Muscle layer of duodenum (tissue), 2 donors: ENCODE measurements around the gene VPS37C.
"Not testable (repeated sequence)": the region's sequence is repeated elsewhere in the genome, so short reads cannot be mapped to it uniquely, and the experiment has no call there.

Source experiments
- H3K27ac ChIP-seq: one replicate; pipeline ENCODE4 v1.7.0; 2013; ENCODE audit warnings: mild to moderate bottlenecking, low read length
- H3K27me3 ChIP-seq: one replicate; pipeline ENCODE4 v1.7.0; 2013; ENCODE audit warnings: low read depth, mild to moderate bottlenecking, control low read depth, low read length
- H3K36me3 ChIP-seq, 2 donors: one replicate each; pipeline ENCODE4 v1.7.0; 2013; ENCODE audit warnings: low read length in 2 of 2, control low read depth in 1 of 2, mild to moderate bottlenecking in 1 of 2; ENCODE audit not compliant: insufficient read depth in 2 of 2, control insufficient read depth in 1 of 2
- H3K4me1 ChIP-seq, 2 donors: one replicate each; pipeline ENCODE4 v1.7.0; 2013; ENCODE audit warnings: low read length in 2 of 2, mild to moderate bottlenecking in 2 of 2, control low read depth in 1 of 2, moderate library complexity in 1 of 2; ENCODE audit not compliant: insufficient read depth in 2 of 2, control insufficient read depth in 1 of 2
- H3K4me3 ChIP-seq, 2 donors: one replicate each; pipeline ENCODE4 v1.7.0; 2013; ENCODE audit warnings: low read length in 2 of 2, low read depth in 1 of 2, mild to moderate bottlenecking in 1 of 2
- H3K9me3 ChIP-seq, 2 donors: one replicate each; pipeline ENCODE4 v1.7.0; 2013; ENCODE audit warnings: low read length in 2 of 2, control low read depth in 1 of 2, mild to moderate bottlenecking in 1 of 2; ENCODE audit not compliant: control insufficient read depth in 1 of 2
- donor health status: healthy.

The VPS37C gene

DNA sequence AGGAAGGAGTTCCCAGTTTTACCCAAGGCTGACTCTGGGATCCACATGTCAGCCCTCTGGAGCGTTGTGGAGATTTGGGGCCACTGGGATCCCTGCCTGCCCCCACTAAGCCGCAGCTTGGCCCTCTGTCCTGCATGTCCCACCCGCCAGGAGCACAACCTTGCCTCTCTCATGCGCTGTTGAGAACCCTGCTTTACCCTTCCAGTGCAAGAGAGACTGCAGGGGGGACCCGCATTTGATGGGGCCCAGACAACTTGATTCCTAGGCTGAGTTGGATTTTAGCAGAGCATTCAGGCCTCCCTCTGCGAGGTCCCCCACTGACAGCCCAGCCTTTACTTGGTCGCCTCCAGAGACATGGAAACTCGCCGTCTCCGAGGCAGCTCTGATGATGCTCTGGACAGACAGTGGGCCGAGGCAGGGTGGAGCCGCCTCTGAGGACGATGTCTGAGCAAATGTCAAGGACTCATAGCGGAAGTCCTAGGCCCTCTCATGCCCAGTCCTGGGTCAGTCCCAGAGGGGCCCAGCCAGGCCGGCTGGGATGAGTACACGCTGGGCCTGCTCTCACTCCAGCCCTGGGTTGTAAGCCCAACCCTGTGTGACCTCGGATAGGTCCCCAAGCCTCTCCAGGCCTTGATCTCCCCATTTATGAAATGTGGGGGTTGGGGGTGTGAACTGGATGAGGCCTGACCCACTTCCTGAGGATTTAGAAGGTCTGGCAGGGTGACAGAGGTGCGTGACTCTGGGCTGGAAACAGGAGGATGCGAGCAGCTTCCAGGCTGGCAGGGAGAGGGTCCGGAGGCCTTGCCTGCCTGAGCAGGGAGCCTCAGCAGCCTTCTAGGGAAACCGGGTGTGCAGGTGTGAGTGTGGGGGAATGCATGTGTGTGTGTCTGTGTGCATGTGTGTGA is 58.3 kb downstream of the VPS37C start:
- H3K27me3 ChIP-seq, result no peaks in the 10 kb centered on the region
- no peak overlapping the region for H3K27ac ChIP-seq
- no peak overlapping the region for H3K4me3 ChIP-seq
- no peaks in the 10 kb centered on the region for H3K36me3 ChIP-seq
- no peaks in the 10 kb centered on the region for H3K9me3 ChIP-seq
- H3K4me1 ChIP-seq, result no peaks in the 10 kb centered on the region

DNA sequence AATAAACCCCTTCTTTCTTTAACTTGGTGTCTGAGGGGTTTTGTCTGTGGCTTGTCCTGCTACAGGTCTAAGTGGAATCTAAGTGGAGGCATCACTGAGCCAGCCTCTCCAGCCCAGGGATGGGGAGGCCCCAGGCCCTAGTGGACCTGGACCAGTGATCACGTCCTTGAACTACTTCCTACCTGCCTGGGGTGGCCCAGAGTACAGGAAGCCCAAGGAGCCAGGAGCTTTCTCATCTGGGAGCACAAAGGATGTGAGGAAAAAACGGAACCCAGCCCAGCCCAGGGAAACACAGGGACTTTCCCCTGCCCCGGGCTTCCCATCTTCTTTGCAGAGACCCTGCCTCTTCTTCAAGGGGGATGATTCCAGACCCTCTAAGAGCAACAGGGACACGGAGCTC is 62.4 kb downstream of the VPS37C start:
- H3K4me1 ChIP-seq, result no peaks in the 10 kb centered on the region
- no peak overlapping the region for H3K27ac ChIP-seq
- H3K4me3 ChIP-seq, result no peak overlapping the region
- no peaks in the 10 kb centered on the region for H3K27me3 ChIP-seq
- H3K9me3 ChIP-seq, result no peaks in the 10 kb centered on the region
- no peaks in the 10 kb centered on the region for H3K36me3 ChIP-seq

DNA sequence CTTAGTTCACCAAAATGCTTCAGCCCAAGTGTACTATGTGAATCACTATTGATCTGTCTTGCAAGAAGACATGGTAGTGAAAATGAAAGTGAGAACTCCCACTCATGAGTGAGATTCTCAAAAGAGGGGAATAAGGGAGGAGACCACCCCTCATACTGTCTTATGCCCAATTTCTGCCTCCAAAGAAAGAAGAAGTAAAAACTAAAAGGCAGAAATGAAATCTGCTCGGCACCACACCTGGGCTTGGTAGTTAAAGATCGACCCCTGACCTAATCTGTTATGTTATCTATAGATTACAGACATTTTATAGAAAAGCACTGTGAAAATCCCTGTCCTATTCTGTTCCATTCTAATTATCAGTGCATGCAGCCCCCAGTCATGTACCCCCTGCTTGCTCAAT is 63.0 kb downstream of the VPS37C start:
- H3K27me3 ChIP-seq, H3K36me3 ChIP-seq, H3K4me1 ChIP-seq, H3K9me3 ChIP-seq, H3K27ac ChIP-seq, H3K4me3 ChIP-seq: not testable (repeated sequence)

DNA sequence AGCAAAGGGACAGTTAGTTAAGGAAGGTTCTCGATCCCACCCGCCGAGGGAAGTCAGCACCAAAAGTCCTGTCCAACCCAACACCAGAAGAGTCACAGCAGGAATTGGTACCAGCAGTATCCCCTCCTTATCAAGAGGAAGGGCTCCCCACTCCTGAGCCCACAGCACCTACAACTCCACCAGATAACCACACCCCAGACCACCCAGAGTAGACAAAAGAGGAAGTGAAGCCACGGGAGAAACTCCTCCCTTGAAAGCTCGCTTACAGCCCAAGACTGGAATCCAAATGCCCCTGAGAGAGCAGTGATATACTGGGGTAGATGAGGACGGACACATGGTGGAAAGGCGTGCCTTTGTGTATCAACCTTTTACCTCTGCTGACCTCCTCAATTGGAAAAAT is 66.2 kb downstream of the VPS37C start:
- Histone ChIP-seq H3K27me3 (no peaks in the 10 kb centered on the region), H3K4me1 (no peaks in the 10 kb centered on the region), H3K9me3 (no peaks in the 10 kb centered on the region), H3K36me3 (no peaks in the 10 kb centered on the region), H3K27ac (no peak overlapping the region), H3K4me3 (no peak overlapping the region)

DNA sequence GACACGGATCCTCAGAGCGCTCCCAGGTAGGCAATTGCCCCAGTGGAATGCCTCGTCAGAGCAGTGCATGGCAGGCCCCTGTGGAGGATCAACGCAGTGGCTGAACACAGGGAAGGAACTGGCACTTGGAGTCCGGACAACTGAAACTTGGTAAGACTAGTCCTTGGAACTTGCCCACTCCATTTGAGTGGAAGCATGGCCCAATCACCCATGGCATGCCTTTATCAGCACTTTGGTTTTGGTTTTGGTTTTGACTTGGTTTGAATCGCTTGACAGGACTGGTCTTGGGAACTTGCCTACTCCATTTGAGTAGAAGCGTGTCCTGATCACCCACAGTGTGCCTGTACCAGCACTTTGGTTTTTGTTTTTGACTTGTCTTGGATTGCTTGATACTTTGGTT is 67.1 kb downstream of the VPS37C start:
- H3K4me1 ChIP-seq, H3K4me3 ChIP-seq, H3K27ac ChIP-seq, H3K36me3 ChIP-seq, H3K27me3 ChIP-seq, H3K9me3 ChIP-seq: not testable (repeated sequence)

DNA sequence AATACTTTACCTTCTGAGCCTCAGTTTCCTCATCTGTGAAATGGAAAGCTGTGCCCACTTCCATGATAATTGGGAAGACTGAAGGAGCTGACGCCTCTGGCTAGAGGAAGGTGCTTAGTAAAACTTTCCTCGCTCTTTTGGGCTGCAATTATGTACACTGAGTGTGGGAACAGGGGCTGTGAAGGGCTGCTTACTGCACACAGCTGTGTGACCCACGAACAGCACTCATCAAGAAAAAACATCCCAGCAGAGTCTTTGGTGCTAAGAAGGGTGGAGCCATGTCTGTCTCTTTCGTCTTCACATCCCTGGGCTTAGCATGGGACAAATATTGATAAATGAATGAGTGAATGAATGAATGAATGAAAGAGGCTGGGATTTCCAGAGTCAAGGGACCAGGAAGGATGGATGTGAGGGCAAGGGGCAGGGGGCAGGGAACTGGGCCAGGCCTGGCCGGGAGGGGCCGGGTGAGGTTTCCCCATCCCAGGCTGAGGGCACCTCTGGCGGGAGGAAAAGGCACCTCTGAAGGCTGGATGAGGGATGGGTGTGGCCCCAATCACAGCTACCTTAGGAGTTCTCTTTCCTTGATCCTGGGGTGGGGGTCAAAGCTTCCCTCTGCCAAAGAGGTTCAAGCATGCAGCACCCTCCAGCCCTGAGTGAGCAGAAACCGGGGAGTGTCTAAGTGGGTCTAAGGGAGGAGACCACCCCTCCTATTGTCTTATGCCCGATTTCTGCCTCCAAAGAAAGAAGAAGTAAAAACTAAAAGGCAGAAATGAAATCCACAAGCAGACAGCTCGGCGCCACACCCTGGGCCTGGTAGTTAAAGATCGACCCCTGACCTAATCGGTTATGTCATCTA is 68.1 kb downstream of the VPS37C start:
- Histone ChIP-seq H3K9me3 (no peaks in the 10 kb centered on the region), H3K36me3 (no peaks in the 10 kb centered on the region), H3K4me1 (no peaks in the 10 kb centered on the region), H3K4me3 (no peak overlapping the region), H3K27me3 (no peaks in the 10 kb centered on the region), H3K27ac (no peak overlapping the region)

DNA sequence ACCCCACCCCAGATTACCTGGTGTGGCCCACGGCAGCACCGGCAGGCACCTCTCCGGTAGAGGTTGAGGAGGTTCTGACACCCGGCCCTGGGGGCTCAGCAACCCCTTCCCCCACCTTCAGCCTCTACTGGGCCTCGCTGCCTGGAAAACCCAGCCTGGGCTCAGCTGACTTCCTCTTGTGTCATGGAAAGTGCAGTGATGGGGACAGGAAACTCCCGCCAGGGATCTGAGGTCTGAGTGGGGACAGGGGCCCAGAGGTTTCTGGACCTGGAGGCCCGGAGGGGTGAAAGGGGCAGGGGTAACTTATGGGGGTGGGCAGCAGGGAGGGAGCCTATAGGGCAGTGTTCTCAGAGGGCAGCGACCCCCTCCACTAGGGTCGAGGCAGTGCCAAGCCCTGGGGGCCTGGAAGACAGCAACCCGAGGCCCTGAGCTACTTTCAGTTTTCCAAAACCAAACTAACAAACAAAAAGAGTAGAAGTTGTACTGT is 68.9 kb downstream of the VPS37C start:
- no peak overlapping the region for H3K4me3 ChIP-seq
- H3K27ac ChIP-seq, result no peak overlapping the region
- no peaks in the 10 kb centered on the region for H3K36me3 ChIP-seq

DNA sequence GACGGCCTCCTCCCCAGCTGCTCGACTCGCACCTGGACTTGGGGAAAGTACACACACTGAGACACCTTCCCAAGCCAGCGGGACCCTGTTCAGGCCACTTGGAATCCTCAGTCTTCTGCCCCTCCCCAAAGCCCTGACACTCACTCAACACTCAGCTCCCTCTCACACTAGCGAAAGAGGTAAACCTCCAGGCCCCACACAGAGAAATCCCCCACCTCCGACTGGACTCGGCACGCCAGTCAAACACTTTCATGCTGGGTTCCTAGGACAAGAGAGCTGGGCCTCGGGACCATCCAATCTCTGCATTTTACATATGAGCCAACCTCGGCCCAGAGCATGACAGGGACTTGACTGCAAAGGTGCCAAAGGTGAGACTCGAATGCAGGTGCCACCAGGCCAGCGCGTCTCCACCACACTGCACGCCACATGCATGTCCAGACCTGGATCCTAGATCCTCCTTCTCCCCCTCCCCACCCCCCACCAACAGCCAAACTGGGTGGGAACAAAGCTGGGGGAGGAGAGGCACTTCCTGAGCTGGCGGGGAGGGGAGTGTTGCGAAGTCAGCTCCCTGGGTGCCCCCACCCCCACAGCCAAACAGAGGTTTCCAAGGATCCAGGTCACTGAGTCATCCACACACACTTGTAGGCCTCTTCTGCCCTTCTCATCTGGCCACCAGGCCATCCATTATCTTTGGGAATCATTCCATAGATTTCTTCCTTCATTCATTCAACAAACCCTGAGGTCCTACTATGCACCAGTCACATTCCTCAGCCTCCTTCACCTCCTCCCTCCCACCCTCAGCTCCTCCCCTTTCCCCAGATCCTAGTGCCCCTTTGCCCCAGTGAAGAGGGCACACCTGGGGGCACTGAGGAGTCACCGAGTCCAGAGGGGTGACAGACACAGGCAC is 69.6 kb downstream of the VPS37C start:
- H3K9me3 ChIP-seq, result no peaks in the 10 kb centered on the region
- H3K27ac ChIP-seq, result no peak overlapping the region
- no peaks in the 10 kb centered on the region for H3K27me3 ChIP-seq
- no peaks in the 10 kb centered on the region for H3K36me3 ChIP-seq
- no peak overlapping the region for H3K4me3 ChIP-seq
- H3K4me1 ChIP-seq, result no peaks in the 10 kb centered on the region

More for the DNA sequence above, 68.9 kb downstream of the VPS37C start:
- Histone ChIP-seq H3K9me3 (no peaks in the 10 kb centered on the region), H3K27me3 (no peaks in the 10 kb centered on the region), H3K4me1 (no peaks in the 10 kb centered on the region)

DNA sequence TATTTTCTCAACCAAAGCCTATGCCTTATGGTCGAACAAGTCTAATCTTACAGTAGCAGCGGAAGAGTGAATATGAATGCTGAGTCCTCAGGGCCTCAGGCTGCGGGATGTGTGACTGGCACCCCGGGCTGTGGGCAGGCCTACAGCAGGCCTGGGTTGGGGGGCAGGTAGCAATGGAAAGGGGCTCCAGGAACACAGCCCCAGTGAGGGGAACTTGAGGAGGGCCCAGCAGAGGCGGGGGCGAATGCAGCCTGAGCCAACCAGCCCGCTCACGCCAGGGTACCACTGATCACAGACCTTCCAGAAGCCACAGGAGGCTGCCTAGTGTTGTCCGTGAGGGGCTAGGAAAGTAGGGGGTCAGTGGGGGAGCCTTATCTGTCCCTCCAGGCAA is 70.2 kb downstream of the VPS37C start:
- Histone ChIP-seq H3K4me3 (no peak overlapping the region), H3K27me3 (no peaks in the 10 kb centered on the region), H3K27ac (no peak overlapping the region), H3K4me1 (no peaks in the 10 kb centered on the region), H3K36me3 (no peaks in the 10 kb centered on the region), H3K9me3 (no peaks in the 10 kb centered on the region)

DNA sequence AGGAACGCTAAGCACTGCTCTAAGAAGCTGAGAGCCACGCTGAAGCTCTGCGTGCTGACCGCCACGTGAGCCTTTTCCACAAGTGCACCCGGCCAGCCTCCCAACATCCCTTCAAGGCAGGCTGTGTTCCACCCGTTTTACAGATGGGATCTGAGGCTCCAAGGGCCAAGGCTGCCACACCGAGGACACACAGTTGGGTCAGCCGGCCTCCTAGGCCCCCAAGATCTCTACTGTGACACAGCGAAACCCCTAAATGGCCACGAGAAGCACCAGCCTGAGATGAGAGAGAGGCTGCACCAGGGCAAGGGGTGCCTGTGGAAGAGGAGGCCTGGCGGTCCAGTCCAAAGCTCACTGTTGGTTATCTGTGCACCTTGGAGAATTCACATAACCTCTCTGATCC is 70.7 kb downstream of the VPS37C start:
- no peak overlapping the region for H3K4me3 ChIP-seq
- H3K27me3 ChIP-seq, result no peaks in the 10 kb centered on the region
- no peaks in the 10 kb centered on the region for H3K36me3 ChIP-seq
- H3K4me1 ChIP-seq, result no peaks in the 10 kb centered on the region
- H3K27ac ChIP-seq, result no peak overlapping the region
- H3K9me3 ChIP-seq, result no peaks in the 10 kb centered on the region
